ENCODE data around the gene SLC8A2. TPM values are rescaled to one million over a fixed set of nuclear protein-coding genes. Genes with fewer than 3 reads are reported as not detected.
A peak's percentile ranks its signal among the peaks of the same experiment; 100 is the strongest.

Gene SLC8A2
- total and polyA plus RNA-seq, 10 of the 15 experiments (the other 5 are each of a cell fraction or from before 2014, with no cell fraction given): not detected

GRCh38 chr19:47433121-47433520, 38.6 kb downstream of the SLC8A2 start:
- H2AFZ ChIP-seq (ENCODE audit: control insufficient read depth, low read depth, low read length): no peak overlapping the region; the same call in 1 of the 2 replicates
- H3K9me3 ChIP-seq (replicated peaks; ENCODE audit: control insufficient read depth, insufficient read depth, low read length): no peaks in the 10 kb centered on the region
- ChIA-PET POLR2A (no interaction called here), RAD21 (ENCODE audit: unreplicated experiment) (interaction anchor here (0.6 to 1.4 kb wide), 4 partner anchors 28 to 277 kb away, joined by 3 read pairs; no protein-coding TSS in a partner anchor), CTCF (interaction anchor here (0.6 to 9.9 kb wide), 16 partner anchors 8 to 362 kb away, joined by 3 to 163 read pairs (median 4); partner anchors contain the start of genes DHX34, EHD2, KPTN and NAPA), SMC1A (ENCODE audit: uncharacterized antibody, unreplicated experiment) (interaction anchor here (0.7 to 1.8 kb wide), 9 partner anchors 17 to 314 kb away, joined by 3 to 9 read pairs (median 3); no protein-coding TSS in a partner anchor)
- H3K27ac ChIP-seq (ENCODE audit: control insufficient read depth, insufficient read depth): no peak overlapping the region
- peaks cover 6% of the 10 kb centered on the region for H3K4me1 ChIP-seq (ENCODE audit: control insufficient read depth, insufficient read depth, low read length)
- BruUV-seq (replicated peaks): no TSS peak
- DNase-seq (ENCODE audit: low read depth, low spot score) (no peak), FAIRE-seq (peak; percentile 18), ATAC-seq (no peak)
- H3K27me3 ChIP-seq (replicated peaks in 1 of 2; ENCODE audit: control insufficient read depth in 2 of 2, insufficient read depth in 2 of 2, low read length in 1 of 2): peaks cover 2 to 13% of the 10 kb centered on the region in 2 experiments
- no peaks in the 10 kb centered on the region for H3K36me3 ChIP-seq (ENCODE audit: control insufficient read depth in 2 of 2, insufficient read depth in 2 of 2, low read length in 1 of 2)
- 0% methylated on average over 1 of the region's 1 CpG for WGBS (ENCODE audit: insufficient coverage, insufficient replicate concordance, low lambda C conversion rate, missing lambda C conversion rate)
- no peak overlapping the region for H3K4me2 ChIP-seq (ENCODE audit: control insufficient read depth, insufficient read depth)
- no peaks in the 10 kb centered on the region for H4K20me1 ChIP-seq (ENCODE audit: control insufficient read depth, insufficient read depth)
- no peak overlapping the region for H3K4me3 ChIP-seq
- in situ Hi-C loops (cut with MboI): no loop called here
- TF ChIP-seq IRF4 (IDR thresholded peaks at IDR 0.05; ENCODE audit: low read depth, low read length) (no peak), SPI1 (IDR thresholded peaks at IDR 0.05; ENCODE audit: borderline replicate concordance, insufficient read depth, low read depth, low read length) (peak; percentile 21; the same call in 1 of the 2 replicates), MEF2A (IDR thresholded peaks at IDR 0.05; ENCODE audit: insufficient read depth, low read depth, low read length) (no peak)
- intact Hi-C loops (cut with micrococcal nuclease; ENCODE audit: unreplicated experiment): no loop called here
- H3K79me2 ChIP-seq (ENCODE audit: control insufficient read depth, insufficient read depth, low read length): no peaks in the 10 kb centered on the region
- no peak overlapping the region for H3K9ac ChIP-seq (ENCODE audit: control insufficient read depth, insufficient read depth, low read length)

GRCh38 chr19:47432499-47432898, 39.2 kb downstream of the SLC8A2 start:
- Histone ChIP-seq H3K9ac (ENCODE audit: control insufficient read depth, insufficient read depth, low read length) (no peak overlapping the region), H3K4me2 (ENCODE audit: control insufficient read depth, insufficient read depth) (no peak overlapping the region), H3K27ac (ENCODE audit: control insufficient read depth, insufficient read depth) (no peak overlapping the region), H3K36me3 (ENCODE audit: control insufficient read depth in 2 of 2, insufficient read depth in 2 of 2, low read length in 1 of 2) (no peaks in the 10 kb centered on the region), H2AFZ (ENCODE audit: control insufficient read depth, low read depth, low read length) (no peak overlapping the region), H3K9me3 (replicated peaks; ENCODE audit: control insufficient read depth, insufficient read depth, low read length) (no peaks in the 10 kb centered on the region), H3K27me3 (replicated peaks in 1 of 2; ENCODE audit: control insufficient read depth in 2 of 2, insufficient read depth in 2 of 2, low read length in 1 of 2) (peaks cover 2 to 13% of the 10 kb centered on the region in 2 experiments; a peak in 3 of 4 replicates), H3K4me3 (no peak overlapping the region), H3K79me2 (ENCODE audit: control insufficient read depth, insufficient read depth, low read length) (no peaks in the 10 kb centered on the region), H3K4me1 (ENCODE audit: control insufficient read depth, insufficient read depth, low read length) (peaks cover 9% of the 10 kb centered on the region), H4K20me1 (ENCODE audit: control insufficient read depth, insufficient read depth) (no peaks in the 10 kb centered on the region)
- intact Hi-C loops (cut with micrococcal nuclease; ENCODE audit: unreplicated experiment) (no loop called here), in situ Hi-C loops (cut with MboI) (no loop called here)
- no peak for ATAC-seq
- BruUV-seq (replicated peaks): no TSS peak
- DNase-seq (ENCODE audit: low read depth, low spot score): no peak
- CTCF ChIA-PET: interaction anchor here (0.7 to 9.9 kb wide), 10 partner anchors 9 to 280 kb away, joined by 3 to 163 read pairs (median 4); partner anchors contain the start of genes DHX34, EHD2, KPTN and NAPA
- RAD21 ChIA-PET (ENCODE audit: unreplicated experiment): interaction anchor here (0.6 to 1.4 kb wide), 2 partner anchors 28 to 277 kb away, joined by 3 read pairs; no protein-coding TSS in a partner anchor
- POLR2A ChIA-PET: no interaction called here
- SMC1A ChIA-PET (ENCODE audit: uncharacterized antibody, unreplicated experiment): interaction anchor here (0.7 to 1.8 kb wide), 8 partner anchors 17 to 315 kb away, joined by 3 to 9 read pairs (median 3); no protein-coding TSS in a partner anchor
- FAIRE-seq: no peak
- TF ChIP-seq, protein P1, sequence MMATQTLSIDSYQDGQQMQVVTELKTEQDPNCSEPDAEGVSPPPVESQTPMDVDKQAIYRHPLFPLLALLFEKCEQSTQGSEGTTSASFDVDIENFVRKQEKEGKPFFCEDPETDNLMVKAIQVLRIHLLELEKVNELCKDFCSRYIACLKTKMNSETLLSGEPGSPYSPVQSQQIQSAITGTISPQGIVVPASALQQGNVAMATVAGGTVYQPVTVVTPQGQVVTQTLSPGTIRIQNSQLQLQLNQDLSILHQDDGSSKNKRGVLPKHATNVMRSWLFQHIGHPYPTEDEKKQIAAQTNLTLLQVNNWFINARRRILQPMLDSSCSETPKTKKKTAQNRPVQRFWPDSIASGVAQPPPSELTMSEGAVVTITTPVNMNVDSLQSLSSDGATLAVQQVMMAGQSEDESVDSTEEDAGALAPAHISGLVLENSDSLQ (IDR thresholded peaks at IDR 0.05): no peak
- no peak for TF ChIP-seq RCOR1 (conservative IDR thresholded peaks at IDR 0.05; ENCODE audit: low read depth, low read length)
- TF ChIP-seq ATF7 (IDR thresholded peaks at IDR 0.05; ENCODE audit: low read depth): no peak
- no peak for TF ChIP-seq PAX5 (IDR thresholded peaks at IDR 0.05; ENCODE audit: borderline replicate concordance, low read depth, low read length)
- no peak for TF ChIP-seq IRF4 (IDR thresholded peaks at IDR 0.05; ENCODE audit: low read depth, low read length)
- no peak for TF ChIP-seq ZNF384 (IDR thresholded peaks at IDR 0.05; ENCODE audit: borderline replicate concordance, low read depth, low read length)
- TF ChIP-seq LARP7 (IDR thresholded peaks at IDR 0.05): no peak
- no peak for TF ChIP-seq FOXM1 (IDR thresholded peaks at IDR 0.05; ENCODE audit: low read depth, low read length)
- TF ChIP-seq MEF2A (IDR thresholded peaks at IDR 0.05; ENCODE audit: insufficient read depth, low read depth, low read length): no peak
- no peak for TF ChIP-seq USF2 (IDR thresholded peaks at IDR 0.05; ENCODE audit: borderline replicate concordance, low read depth, low read length)
- no peak for TF ChIP-seq YY1 (IDR thresholded peaks at IDR 0.05; ENCODE audit: low read depth, low read length)
- TF ChIP-seq SMARCA5 (IDR thresholded peaks at IDR 0.05): no peak
- TF ChIP-seq ELK1 (IDR thresholded peaks at IDR 0.05; ENCODE audit: low read depth, low read length): no peak
